Esophagus squamous epithelium (tissue), 5 donors: ENCODE measurements around the gene FTH1. TPM values are rescaled to one million over a fixed set of nuclear protein-coding genes. Genes with fewer than 3 reads are reported as not detected.

ENCODE experiments used
- DNase-seq: peaks from one replicate; lab custom pipeline; 2025; lab: John Stamatoyannopoulos, UW
- H3K27ac ChIP-seq, 4 donors: fragments of 200-600 bp; sonication (generic); one replicate each; pipeline ENCODE4 v1.5.1; 2016 to 2019; ENCODE audit warnings: mild to moderate bottlenecking in 1 of 4
- H3K27me3 ChIP-seq, 4 donors: fragments of 200-600 bp; sonication (generic); 1 replicate in 3 of 4; 2 replicates in 1 of 4; pipeline versions ENCODE4 v1.5.1 to v1.6.0; 2017 to 2021; ENCODE audit warnings: antibody characterized with exemption in 1 of 4
- H3K36me3 ChIP-seq, 3 donors: fragments of 200-600 bp; sonication (generic); one replicate each; pipeline ENCODE4 v1.5.1; 2016 to 2019
- H3K4me1 ChIP-seq, 3 donors: fragments of 200-600 bp; sonication (generic); one replicate each; pipeline ENCODE4 v1.5.1; 2017 to 2019
- H3K4me3 ChIP-seq, 4 donors: fragments of 200-600 bp; sonication (generic); 1 replicate in 3 of 4; 2 replicates in 1 of 4; pipeline ENCODE4 v1.5.1; 2016 to 2019; ENCODE audit warnings: mild to moderate bottlenecking in 2 of 4, moderate library complexity in 1 of 4
- H3K9me3 ChIP-seq, 3 donors: fragments of 200-600 bp; sonication (generic); one replicate each; pipeline ENCODE4 v1.5.1; 2016 to 2019
- CTCF ChIP-seq, 6 experiments: fragments of 450-650 bp in 4 of 6; fragments of 200-600 bp in 2 of 6; sonication (generic) in 2 of 6; IDR thresholded peaks; one replicate each; pipeline ENCODE4 v1.5.1; 2016 to 2019; ENCODE audit warnings: antibody characterized with exemption in 6 of 6, mild to moderate bottlenecking in 4 of 6, moderate library complexity in 4 of 6
- POLR2A ChIP-seq, 4 donors: fragments of 450-650 bp; IDR thresholded peaks; one replicate each; pipeline ENCODE4 v1.6.1; 2017; ENCODE audit warnings: antibody characterized with exemption in 4 of 4, mild to moderate bottlenecking in 4 of 4, moderate library complexity in 3 of 4
- WGBS, 2 donors: methylation state at CpG; one replicate each; pipeline ENCODE4 v1.1.5; 2018; 5-methylcytosine and 5-hydroxymethylcytosine counted together
- intact Hi-C: fragments of 100-400 bp; cut with DNase I; formaldehyde crosslinking; loops from one replicate; pipeline ENCODE4 v1.15.0; 2022
- total RNA-seq, 4 donors: library from RNA; depleted of rRNA; stranded (reverse); fragments of >200 nt; gene quantifications; one replicate each; pipeline ENCODE4 v1.1.0, GENCODE V29; 2016
- donor health status: DM: yes; HTN: yes; CAD: no.

The FTH1 gene
- total RNA-seq, 4 donors from 2014 or later, result 716 to 1,904 (median 760) TPM

GRCh38 chr11:61962213-61963015 is 5.0 kb downstream of the FTH1 start:
- Histone ChIP-seq H3K27me3 (no peaks in the 10 kb centered on the region), H3K4me3 (no peak overlapping the region), H3K36me3 (peaks cover 14 to 44% (median 24%) of the 10 kb centered on the region in 3 donors), H3K9me3 (no peaks in the 10 kb centered on the region), H3K27ac (peak overlapping the region; percentile 13 to 99 (median 96)), H3K4me1 (peaks cover 18 to 61% (median 40%) of the 10 kb centered on the region in 3 donors)
- DNase-seq, result no peak
- 66 to 75% methylated on average over 7 to 8 of the region's 12 CpGs for WGBS, 2 donors
- intact Hi-C loops, result no loop called here
- TF ChIP-seq CTCF (IDR thresholded peaks at IDR 0.05) (no peak), POLR2A (IDR thresholded peaks at IDR 0.05) (no peak)

GRCh38 chr11:61961570-61962212 is 5.7 kb downstream of the FTH1 start:
- peaks cover 18 to 61% (median 40%) of the 10 kb centered on the region in 3 donors for H3K4me1 ChIP-seq
- DNase-seq, result no peak
- no peak overlapping the region for H3K4me3 ChIP-seq
- 87 to 93% methylated on average over 8 of the region's 8 CpGs for WGBS, 2 donors
- no peaks in the 10 kb centered on the region for H3K9me3 ChIP-seq
- no peaks in the 10 kb centered on the region for H3K27me3 ChIP-seq
- intact Hi-C loops, result no loop called here
- peaks cover 14 to 44% (median 24%) of the 10 kb centered on the region in 3 donors for H3K36me3 ChIP-seq
- H3K27ac ChIP-seq, result peak overlapping the region in 3 of 4 donors; percentile 94 to 99 (median 98)
- TF ChIP-seq CTCF (IDR thresholded peaks at IDR 0.05) (no peak), POLR2A (IDR thresholded peaks at IDR 0.05) (no peak)

- DNase-seq, result no peak
- Histone ChIP-seq H3K9me3 (no peaks in the 10 kb centered on the region), H3K27me3 (peaks cover 0 to 11% (median 0%) of the 10 kb centered on the region in 4 donors), H3K4me1 (peaks cover 21 to 61% (median 44%) of the 10 kb centered on the region in 3 donors), H3K4me3 (no peak overlapping the region), H3K36me3 (peaks cover 14 to 40% (median 22%) of the 10 kb centered on the region in 3 donors), H3K27ac (peak overlapping the region in 3 of 4 donors; percentile 94 to 99 (median 98))
- intact Hi-C loops, result no loop called here
- whole genome bisulfite sequencing, 2 donors, result 81 to 84% methylated on average over 3 of the region's 3 CpGs
- no peak for TF ChIP-seq POLR2A (IDR thresholded peaks at IDR 0.05)
- no peak for TF ChIP-seq CTCF (IDR thresholded peaks at IDR 0.05)
Observed at GRCh38 chr11:61960532-61960931, 6.9 kb downstream of the FTH1 start.

GRCh38 chr11:61959678-61960077 is 7.8 kb downstream of the FTH1 start:
- TF ChIP-seq CTCF (IDR thresholded peaks at IDR 0.05) (no peak), POLR2A (IDR thresholded peaks at IDR 0.05) (no peak)
- Histone ChIP-seq H3K4me1 (peaks cover 20 to 61% (median 45%) of the 10 kb centered on the region in 3 donors), H3K9me3 (no peaks in the 10 kb centered on the region), H3K4me3 (no peak overlapping the region), H3K27ac (no peak overlapping the region), H3K27me3 (peaks cover 0 to 19% (median 0%) of the 10 kb centered on the region in 4 donors), H3K36me3 (peaks cover 9 to 32% (median 14%) of the 10 kb centered on the region in 3 donors)
- intact Hi-C loops, result no loop called here
- 77 to 96% methylated on average over 5 of the region's 6 CpGs for WGBS, 2 donors
- no peak for DNase-seq

GRCh38 chr11:61959114-61959513 is 8.3 kb downstream of the FTH1 start:
- DNase-seq, result no peak
- H3K4me1 ChIP-seq, result peaks cover 24 to 61% (median 43%) of the 10 kb centered on the region in 3 donors
- H3K36me3 ChIP-seq, result peaks cover 3 to 26% (median 9%) of the 10 kb centered on the region in 3 donors
- no peak overlapping the region for H3K4me3 ChIP-seq
- TF ChIP-seq CTCF (IDR thresholded peaks at IDR 0.05) (no peak), POLR2A (IDR thresholded peaks at IDR 0.05) (no peak)
- peaks cover 0 to 25% (median 0%) of the 10 kb centered on the region in 4 donors for H3K27me3 ChIP-seq
- WGBS, 2 donors, result 28 to 35% methylated on average over 2 of the region's 2 CpGs
- no peak overlapping the region for H3K27ac ChIP-seq
- no peaks in the 10 kb centered on the region for H3K9me3 ChIP-seq
- intact Hi-C loops, result no loop called here
